Uterus (tissue), 4 donors: ENCODE measurements around the gene ITM2B. TPM values are rescaled to one million over a fixed set of nuclear protein-coding genes. Genes with fewer than 3 reads are reported as not detected.

Experiments
- DNase-seq, 2 donors: peaks; one replicate each; pipeline ENCODE4 v3.0.0-alpha.2; 2019 to 2020
- H3K27ac ChIP-seq, 2 donors: fragments of 200-600 bp; sonication (generic); 1 replicate in 1 of 2; 2 replicates in 1 of 2; pipeline ENCODE4 v1.5.1; 2016 to 2018
- H3K27me3 ChIP-seq, 2 donors: fragments of 200-600 bp; sonication (generic); one replicate each; pipeline ENCODE4 v1.5.1; 2018 to 2019; ENCODE audit warnings: control low read depth in 1 of 2
- H3K36me3 ChIP-seq, 2 donors: fragments of 200-600 bp; sonication (generic); one replicate each; pipeline ENCODE4 v1.5.1; 2019; ENCODE audit warnings: control low read depth in 1 of 2
- H3K4me1 ChIP-seq, 2 donors: fragments of 200-600 bp; sonication (generic); one replicate each; pipeline ENCODE4 v1.5.1; 2018 to 2019; ENCODE audit warnings: control low read depth in 1 of 2
- H3K4me3 ChIP-seq, 2 donors: fragments of 200-600 bp; sonication (generic); 1 replicate in 1 of 2; 2 replicates in 1 of 2; pipeline ENCODE4 v1.5.1; 2018 to 2019; ENCODE audit warnings: mild to moderate bottlenecking in 1 of 2
- H3K9me3 ChIP-seq, 2 donors: fragments of 200-600 bp; sonication (generic); one replicate each; pipeline ENCODE4 v1.5.1; 2019; ENCODE audit warnings: control low read depth in 1 of 2
- POLR2A ChIP-seq, 2 donors: fragments of 450-650 bp; IDR thresholded peaks; one replicate each; pipeline ENCODE4 v1.6.1; 2016; ENCODE audit warnings: antibody characterized with exemption in 2 of 2, mild to moderate bottlenecking in 1 of 2, moderate library complexity in 1 of 2
- intact Hi-C: fragments of 100-400 bp; cut with DNase I; formaldehyde crosslinking; loops from one replicate; pipeline ENCODE4 v1.15.1; 2023; ENCODE audit warnings: low total_unique reads
- total RNA-seq, 4 donors: library from RNA; depleted of rRNA in 3 of 4; stranded (reverse); fragments of >200 nt in 3 of 4; gene quantifications; one replicate each; pipeline versions ENCODE4 v1.1.0 to v1.2.4, GENCODE V29; 2014 to 2023
- TF ChIP-seq, protein P1 (sequence below), 4 experiments: fragments of 200-600 bp in 2 of 4; fragments of 450-650 bp in 2 of 4; sonication (generic) in 2 of 4; IDR thresholded peaks; one replicate each; pipeline ENCODE4 v1.5.1; 2016 to 2019; ENCODE audit warnings: antibody characterized with exemption in 4 of 4, mild to moderate bottlenecking in 2 of 4, moderate library complexity in 1 of 4
- donor health status: DM: yes; HTN: yes; CAD: no.

ITM2B gene
- total RNA-seq, 4 donors from 2014 or later, result 326 to 725 (median 565) TPM

DNA sequence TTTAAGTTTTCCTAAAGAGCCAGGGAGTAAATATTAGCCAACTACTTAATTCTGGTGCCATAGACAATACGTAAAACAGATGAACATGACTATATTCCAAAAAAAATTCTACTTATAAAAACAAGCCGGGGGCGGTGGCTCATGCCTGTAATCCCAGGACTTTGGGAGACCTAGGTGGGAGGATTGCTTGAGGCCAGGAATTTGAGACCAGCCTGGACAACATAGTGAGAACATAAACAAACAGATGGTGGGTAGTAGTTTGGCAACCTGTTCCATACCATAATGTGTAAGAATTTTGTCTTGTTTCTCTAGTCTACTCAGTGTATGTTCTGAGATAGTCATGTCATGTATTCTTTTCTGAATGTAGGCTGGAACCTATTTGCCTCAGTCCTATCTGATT lies 25.4 kb downstream of the ITM2B start:
- TF ChIP-seq POLR2A (IDR thresholded peaks at IDR 0.05), result no peak
- TF ChIP-seq, protein P1, sequence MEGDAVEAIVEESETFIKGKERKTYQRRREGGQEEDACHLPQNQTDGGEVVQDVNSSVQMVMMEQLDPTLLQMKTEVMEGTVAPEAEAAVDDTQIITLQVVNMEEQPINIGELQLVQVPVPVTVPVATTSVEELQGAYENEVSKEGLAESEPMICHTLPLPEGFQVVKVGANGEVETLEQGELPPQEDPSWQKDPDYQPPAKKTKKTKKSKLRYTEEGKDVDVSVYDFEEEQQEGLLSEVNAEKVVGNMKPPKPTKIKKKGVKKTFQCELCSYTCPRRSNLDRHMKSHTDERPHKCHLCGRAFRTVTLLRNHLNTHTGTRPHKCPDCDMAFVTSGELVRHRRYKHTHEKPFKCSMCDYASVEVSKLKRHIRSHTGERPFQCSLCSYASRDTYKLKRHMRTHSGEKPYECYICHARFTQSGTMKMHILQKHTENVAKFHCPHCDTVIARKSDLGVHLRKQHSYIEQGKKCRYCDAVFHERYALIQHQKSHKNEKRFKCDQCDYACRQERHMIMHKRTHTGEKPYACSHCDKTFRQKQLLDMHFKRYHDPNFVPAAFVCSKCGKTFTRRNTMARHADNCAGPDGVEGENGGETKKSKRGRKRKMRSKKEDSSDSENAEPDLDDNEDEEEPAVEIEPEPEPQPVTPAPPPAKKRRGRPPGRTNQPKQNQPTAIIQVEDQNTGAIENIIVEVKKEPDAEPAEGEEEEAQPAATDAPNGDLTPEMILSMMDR (IDR thresholded peaks at IDR 0.05), result no peak
- Histone ChIP-seq H3K27me3 (no peaks in the 10 kb centered on the region), H3K27ac (no peak overlapping the region), H3K4me1 (no peaks in the 10 kb centered on the region), H3K4me3 (no peak overlapping the region), H3K9me3 (no peaks in the 10 kb centered on the region), H3K36me3 (no peaks in the 10 kb centered on the region)
- DNase-seq, result no peak
- intact Hi-C loops, result no loop called here

DNA sequence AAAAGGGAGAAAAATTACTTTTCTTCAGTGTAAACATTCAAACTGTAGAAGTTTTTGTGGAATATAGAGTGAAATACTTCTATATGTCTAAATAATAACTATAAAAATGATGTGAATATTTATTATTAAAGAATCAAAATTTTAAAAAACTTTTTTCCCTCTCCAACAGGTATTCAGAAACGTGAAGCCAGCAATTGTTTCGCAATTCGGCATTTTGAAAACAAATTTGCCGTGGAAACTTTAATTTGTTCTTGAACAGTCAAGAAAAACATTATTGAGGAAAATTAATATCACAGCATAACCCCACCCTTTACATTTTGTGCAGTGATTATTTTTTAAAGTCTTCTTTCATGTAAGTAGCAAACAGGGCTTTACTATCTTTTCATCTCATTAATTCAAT lies 28.0 kb downstream of the ITM2B start:
- H3K36me3 ChIP-seq, result no peaks in the 10 kb centered on the region

DNA sequence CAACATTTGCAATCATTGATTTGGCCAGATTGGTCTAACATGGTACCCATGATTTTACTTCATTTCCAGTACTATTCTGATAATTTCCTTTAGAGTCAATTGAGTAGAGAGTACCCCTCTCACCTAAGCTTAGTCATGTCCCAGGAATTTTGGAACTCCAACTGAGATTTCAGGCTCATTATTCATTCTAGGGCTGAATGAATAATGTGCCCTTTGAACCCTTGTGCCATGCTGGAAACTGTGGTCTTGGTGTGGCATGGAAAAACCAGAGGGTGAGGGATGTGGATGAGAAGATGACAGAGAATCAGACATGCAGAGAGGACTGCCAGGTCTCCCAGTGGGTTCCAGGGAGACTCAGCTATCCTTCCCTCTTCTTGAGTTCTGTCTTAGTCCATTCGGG lies 30.2 kb downstream of the ITM2B start:
- H3K4me1 ChIP-seq, result no peaks in the 10 kb centered on the region
- TF ChIP-seq, protein P1 (IDR thresholded peaks at IDR 0.05), result no peak
- no peak for TF ChIP-seq POLR2A (IDR thresholded peaks at IDR 0.05)
- no peaks in the 10 kb centered on the region for H3K27me3 ChIP-seq
- no peaks in the 10 kb centered on the region for H3K9me3 ChIP-seq
- no peak for DNase-seq
- no peak overlapping the region for H3K27ac ChIP-seq
- H3K4me3 ChIP-seq, result no peak overlapping the region
- intact Hi-C loops, result no loop called here
- H3K36me3 ChIP-seq, result no peaks in the 10 kb centered on the region

More for the DNA sequence above, 28.0 kb downstream of the ITM2B start:
- DNase-seq, result no peak
- no peaks in the 10 kb centered on the region for H3K9me3 ChIP-seq
- no peak for TF ChIP-seq POLR2A (IDR thresholded peaks at IDR 0.05)
- H3K4me1 ChIP-seq, result no peaks in the 10 kb centered on the region
- intact Hi-C loops, result no loop called here
- no peak overlapping the region for H3K4me3 ChIP-seq
- no peaks in the 10 kb centered on the region for H3K27me3 ChIP-seq
- no peak overlapping the region for H3K27ac ChIP-seq

DNA sequence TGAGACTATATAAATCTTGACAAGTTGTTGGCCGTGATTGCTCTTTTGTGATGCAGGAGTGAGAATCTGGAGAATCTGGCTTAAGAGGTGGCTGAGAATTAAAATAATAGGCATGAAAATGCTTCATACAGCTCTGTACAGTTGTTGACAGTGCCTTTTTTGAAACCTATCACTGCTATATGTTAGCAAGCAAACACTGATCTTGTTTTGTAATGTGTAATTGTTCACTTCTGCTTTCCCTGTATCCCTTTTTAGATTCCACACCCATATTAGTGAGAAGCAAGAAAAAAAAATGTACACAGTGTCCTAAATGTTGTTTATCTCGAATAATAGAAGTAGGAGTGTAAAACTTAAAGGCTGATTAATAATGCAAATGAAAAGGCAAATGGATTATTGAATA lies 31.1 kb downstream of the ITM2B start:
- no peak for DNase-seq
- no peak overlapping the region for H3K27ac ChIP-seq
- H3K36me3 ChIP-seq, result no peaks in the 10 kb centered on the region
- no peak for TF ChIP-seq POLR2A (IDR thresholded peaks at IDR 0.05)
- TF ChIP-seq, protein P1 (IDR thresholded peaks at IDR 0.05), result no peak
- H3K27me3 ChIP-seq, result no peaks in the 10 kb centered on the region
- H3K4me1 ChIP-seq, result no peaks in the 10 kb centered on the region
- intact Hi-C loops, result no loop called here
- no peaks in the 10 kb centered on the region for H3K9me3 ChIP-seq
- H3K4me3 ChIP-seq, result no peak overlapping the region

DNA sequence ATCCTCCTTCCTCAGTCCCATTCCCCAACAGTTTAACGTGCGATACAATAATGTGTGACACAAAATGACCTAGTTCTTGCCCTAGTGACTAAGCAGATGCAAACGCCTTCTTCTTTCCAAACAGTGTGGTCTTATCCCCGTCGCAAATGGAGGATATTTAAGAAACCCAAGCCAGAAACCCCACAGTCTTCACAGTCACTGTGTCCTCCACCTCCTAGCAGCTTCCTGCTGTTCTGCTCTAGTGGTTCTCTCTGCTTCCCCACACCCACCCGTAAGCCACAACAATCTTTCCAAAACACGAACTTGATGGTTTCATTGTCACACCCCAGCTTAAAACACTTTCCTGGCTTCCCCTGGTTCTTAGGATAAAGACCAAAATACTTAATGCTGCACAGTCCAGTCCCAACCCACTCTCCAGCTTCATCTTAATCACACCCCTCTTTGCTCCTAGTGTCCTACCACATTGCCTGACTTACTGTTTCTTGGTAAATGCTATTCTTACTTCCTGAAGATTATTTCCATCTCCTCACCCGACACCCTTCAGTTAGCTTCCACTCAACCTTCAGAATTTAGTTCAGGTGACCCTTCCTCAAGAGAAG lies 32.3 kb downstream of the ITM2B start:
- Histone ChIP-seq H3K4me3 (no peak overlapping the region), H3K36me3 (no peaks in the 10 kb centered on the region), H3K27ac (no peak overlapping the region), H3K9me3 (no peaks in the 10 kb centered on the region), H3K27me3 (no peaks in the 10 kb centered on the region), H3K4me1 (no peaks in the 10 kb centered on the region)
- DNase-seq, result no peak
- no peak for TF ChIP-seq POLR2A (IDR thresholded peaks at IDR 0.05)
- TF ChIP-seq, protein P1 (IDR thresholded peaks at IDR 0.05), result no peak
- intact Hi-C loops, result no loop called here

DNA sequence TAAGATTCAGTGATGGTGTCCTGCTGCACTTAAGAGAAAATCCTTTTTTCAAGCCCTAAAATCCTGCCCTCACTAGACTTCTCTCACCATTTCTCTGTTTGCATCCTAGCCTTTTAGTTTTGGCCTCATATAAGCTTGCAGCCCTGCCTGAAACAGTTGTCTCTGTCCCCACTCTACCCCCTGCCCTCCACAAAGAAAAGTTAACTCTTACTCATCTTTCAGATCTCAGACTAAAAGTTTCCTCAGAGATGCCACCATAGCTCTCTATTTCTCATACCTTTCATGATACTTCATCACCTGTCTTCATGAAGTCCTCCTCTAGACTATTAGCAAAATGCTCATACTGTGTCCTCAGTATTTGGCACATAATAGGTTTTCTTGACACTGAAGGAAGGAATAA lies 33.1 kb downstream of the ITM2B start:
- Histone ChIP-seq H3K36me3 (no peaks in the 10 kb centered on the region), H3K27ac (no peak overlapping the region), H3K27me3 (no peaks in the 10 kb centered on the region), H3K9me3 (no peaks in the 10 kb centered on the region), H3K4me3 (no peak overlapping the region), H3K4me1 (no peaks in the 10 kb centered on the region)
- DNase-seq, result no peak
- intact Hi-C loops, result no loop called here
- TF ChIP-seq, protein P1 (IDR thresholded peaks at IDR 0.05), result no peak
- TF ChIP-seq POLR2A (IDR thresholded peaks at IDR 0.05), result no peak
